B cell (primary cell): ENCODE measurements around the gene TBC1D4. TPM values are rescaled to one million over a fixed set of nuclear protein-coding genes. Genes with fewer than 3 reads are reported as not detected.

Experiments
- ATAC-seq: fragments of 200-7000 bp; cut with Tn5 transposase; one replicate; pipeline ENCODE4 v1.10.0; 2021; ENCODE audit warnings: low read depth, mild to moderate bottlenecking, moderate number of reproducible peaks, moderate library complexity
- CTCF ChIA-PET: fragments of 350-600 bp; sonication (Branson Sonifier 250); formaldehyde crosslinking; loops from one replicate; lab custom pipeline; 2021; ENCODE audit warnings: antibody characterized with exemption, inconsistent platforms; lab: Charles Lee
- POLR2A ChIA-PET: fragments of 350-600 bp; sonication (Branson Sonifier 250); formaldehyde crosslinking; loops from one replicate; lab custom pipeline; 2021; ENCODE audit warnings: antibody characterized with exemption; lab: Charles Lee
- DNase-seq: peaks from one replicate; pipeline ENCODE4 v3.0.0; 2013
- H2AFZ ChIP-seq: 2 replicates; pipeline ENCODE4 v1.6.1; 2012; ENCODE audit warnings: mild to moderate bottlenecking, low read depth, low read length; ENCODE audit not compliant: insufficient read depth, poor library complexity, severe bottlenecking
- H3K27ac ChIP-seq, 2 donors: 1 replicate in 1 of 2; 2 replicates in 1 of 2; pipeline ENCODE4 v1.5.1; 2012 to 2013; ENCODE audit warnings: low read length in 2 of 2, mild to moderate bottlenecking in 2 of 2, moderate library complexity in 1 of 2
- H3K27me3 ChIP-seq, 4 experiments: fragments of 200-600 bp in 1 of 4; sonication (generic) in 1 of 4; replicated peaks in 1 of 4; 1 replicate in 2 of 4; 2 replicates in 2 of 4; pipeline versions ENCODE4 v1.6.1 to v1.7.0; 2013 to 2016; ENCODE audit warnings: low read length in 3 of 4, mild to moderate bottlenecking in 2 of 4, mixed read lengths in 1 of 4, moderate library complexity in 1 of 4; ENCODE audit not compliant: insufficient read depth in 4 of 4, control insufficient read depth in 3 of 4; ENCODE audit errors: control extremely low read depth in 1 of 4
- H3K36me3 ChIP-seq, 2 experiments: replicated peaks in 1 of 2; 1 replicate in 1 of 2; 2 replicates in 1 of 2; pipeline versions ENCODE4 v1.6.1 to v1.7.1; 2013; ENCODE audit warnings: low read length in 1 of 2; ENCODE audit not compliant: insufficient read depth in 2 of 2, control insufficient read depth in 1 of 2; ENCODE audit errors: control extremely low read depth in 1 of 2, extremely low read depth in 1 of 2
- H3K4me1 ChIP-seq, 2 donors: fragments of 200-600 bp in 1 of 2; sonication (generic) in 1 of 2; 1 replicate in 1 of 2; 2 replicates in 1 of 2; pipeline versions ENCODE4 v1.5.1 to v1.6.1; 2013 to 2017; ENCODE audit warnings: low read length in 2 of 2; ENCODE audit not compliant: control insufficient read depth in 2 of 2, insufficient read depth in 2 of 2
- H3K4me2 ChIP-seq: replicated peaks from 2 replicates; pipeline ENCODE3; 2012; ENCODE audit warnings: mild to moderate bottlenecking, low read depth, low read length; ENCODE audit not compliant: poor library complexity, severe bottlenecking
- H3K4me3 ChIP-seq, 5 experiments: fragments of 200-600 bp in 1 of 5; sonication (generic) in 1 of 5; 1 replicate in 3 of 5; 2 replicates in 2 of 5; pipeline versions ENCODE4 v1.5.1 to v1.7.0; 2011 to 2016; ENCODE audit warnings: low read length in 4 of 5, mild to moderate bottlenecking in 4 of 5, low read depth in 2 of 5, control low read depth in 1 of 5, moderate library complexity in 1 of 5; ENCODE audit not compliant: insufficient read depth in 1 of 5; ENCODE audit errors: control extremely low read depth in 1 of 5, extremely low read depth in 1 of 5
- H3K79me2 ChIP-seq: fragments of 200-600 bp; sonication (generic); one replicate; pipeline ENCODE4 v1.6.0; 2016; ENCODE audit warnings: low read length; ENCODE audit not compliant: control insufficient read depth, insufficient read depth
- H3K9ac ChIP-seq: fragments of 200-600 bp; sonication (generic); 2 replicates; pipeline ENCODE4 v1.6.1; 2017; ENCODE audit warnings: mild to moderate bottlenecking, low read length, moderate library complexity
- H3K9me3 ChIP-seq, 3 donors: one replicate each; pipeline versions ENCODE4 v1.6.1 to v1.7.1; 2013; ENCODE audit warnings: low read length in 2 of 3; ENCODE audit not compliant: control insufficient read depth in 2 of 3, insufficient read depth in 1 of 3; ENCODE audit errors: control extremely low read depth in 1 of 3
- H4K20me1 ChIP-seq: 2 replicates; pipeline ENCODE4 v1.6.0; 2012; ENCODE audit warnings: mild to moderate bottlenecking, low read length; ENCODE audit not compliant: insufficient read depth, control insufficient read depth, poor library complexity, severe bottlenecking
- H3K27ac Mint-ChIP-seq: one replicate; pipeline ENCODE4 v1.8.0; 2021; ENCODE audit warnings: mixed read lengths
- H3K27me3 Mint-ChIP-seq: one replicate; pipeline ENCODE4 v1.8.0; 2021; ENCODE audit warnings: mixed read lengths
- H3K4me1 Mint-ChIP-seq: one replicate; pipeline ENCODE4 v1.8.0; 2021; ENCODE audit warnings: mixed read lengths
- H3K4me3 Mint-ChIP-seq: one replicate; pipeline ENCODE4 v1.8.0; 2021; ENCODE audit warnings: mixed read lengths
- H3K9me3 Mint-ChIP-seq: one replicate; pipeline ENCODE4 v1.8.0; 2022; ENCODE audit warnings: mixed read lengths; ENCODE audit not compliant: insufficient read depth
- CTCF ChIP-seq: fragments of 200-600 bp; IDR thresholded peaks from one replicate; pipeline ENCODE4 v1.8.0; 2022; ENCODE audit warnings: antibody characterized with exemption, mild to moderate bottlenecking
- EZH2 ChIP-seq: IDR thresholded peaks from 2 replicates; pipeline ENCODE4 v1.6.1; 2012; ENCODE audit warnings: borderline replicate concordance, low read depth, mild to moderate bottlenecking, moderate library complexity, low read length; ENCODE audit not compliant: insufficient read depth, poor library complexity, severe bottlenecking
- WGBS: methylation state at CpG from one replicate; pipeline ENCODE4 v1.1.5; 2013; ENCODE audit warnings: missing lambda C conversion rate; ENCODE audit not compliant: insufficient coverage; 5-methylcytosine and 5-hydroxymethylcytosine counted together
- intact Hi-C: fragments of 100-400 bp; cut with micrococcal nuclease; formaldehyde crosslinking; loops from one replicate; pipeline ENCODE4 v1.10.0; 2022
- polyA minus RNA-seq: library from RNA; depleted of rRNA, polyadenylated mRNA; stranded (reverse); fragments of >200 nt; gene quantifications from 2 replicates; pipeline ENCODE4 v1.2.3, GENCODE V29; 2012
- polyA plus RNA-seq: library from polyadenylated mRNA; depleted of rRNA; stranded (reverse); fragments of >200 nt; gene quantifications from 2 replicates; pipeline ENCODE4 v1.2.3, GENCODE V29; 2012
- total RNA-seq, 2 donors: library from RNA; stranded (reverse); fragments of 120-200 nt in 1 of 2; gene quantifications; 1 replicate in 1 of 2; 2 replicates in 1 of 2; pipeline versions ENCODE4 v1.2.3 to v1.2.4, GENCODE V29; 2013 to 2022

Gene TBC1D4
- total RNA-seq (1.3 and 1.6 TPM in 2 replicates), polyA plus RNA-seq (1.6 and 3.5 TPM in 2 replicates), polyA minus RNA-seq (3.2 and 3.8 TPM in 2 replicates)
- 6.3 TPM for total RNA-seq (2013)

- peak within 1 kb of the TSS; percentile 90 for H2AFZ ChIP-seq
Measured at GRCh38 chr13:75482070-75482819, at the start of gene TBC1D4. TSS of gene TBC1D4 (minus strand) at chr13:75482169. CDS start at chr13:75481767, 402 bp downstream.

More at GRCh38 chr13:75482070-75482819, at the start of gene TBC1D4:
- Histone ChIP-seq H3K79me2 (no peaks in the 10 kb centered on the region), H3K27me3 (peaks cover 0 to 50% (median 31%) of the 10 kb centered on the region in 4 experiments), H3K9ac (peak within 1 kb of the TSS; percentile 74), H3K4me2 (peak within 1 kb of the TSS; percentile 96), H3K36me3 (no peaks in the 10 kb centered on the region), H3K27ac (no peak within 1 kb of the TSS), H3K4me1 (peaks cover 12 to 14% of the 10 kb centered on the region in 2 donors), H3K4me3 (peak within 1 kb of the TSS; percentile 31 to 83 (median 65)), H4K20me1 (no peaks in the 10 kb centered on the region), H3K9me3 (no peaks in the 10 kb centered on the region)
- intact Hi-C loops, result loop anchor here (1.0 to 5.0 kb wide), 4 partner anchors 55 to 155 kb away; partner anchors contain the start of genes COMMD6, LMO7 and UCHL3
- Mint-ChIP-seq H3K9me3 (no peaks in the 10 kb centered on the region), H3K27ac (peak within 1 kb of the TSS; percentile 76), H3K4me3 (peak within 1 kb of the TSS; percentile 100), H3K27me3 (peaks cover 57% of the 10 kb centered on the region), H3K4me1 (peaks cover 15% of the 10 kb centered on the region)
- ChIA-PET CTCF (interaction anchor here (0.6 to 1.4 kb wide), 8 partner anchors 10 to 115 kb away, joined by 3 to 5 read pairs (median 3); partner anchors contain the start of gene UCHL3), POLR2A (no interaction called here)
- WGBS, result 1% methylated on average over 48 of the region's 58 CpGs
- TF ChIP-seq CTCF (peak; percentile 90), EZH2 (no peak)
- DNase-seq (peak; percentile 81), ATAC-seq (peak; percentile 85)
